Astrocyte of the cerebellum (primary cell): ENCODE data around the gene MICAL3.

ENCODE experiments used
- DNase-seq: peaks from one replicate; pipeline ENCODE4 v3.0.0-alpha.2; 2011; ENCODE audit warnings: low read depth
- H3K4me3 ChIP-seq: 2 replicates; pipeline ENCODE4 v1.5.1; 2011; ENCODE audit warnings: mild to moderate bottlenecking, low read depth, low read length, moderate library complexity
- CTCF ChIP-seq: IDR thresholded peaks from 2 replicates; pipeline ENCODE4 v1.5.1; 2012; ENCODE audit warnings: low read length, low read depth, moderate library complexity, mild to moderate bottlenecking; ENCODE audit errors: missing control alignments
- in situ Hi-C: cut with HindIII; loops from 2 replicates; pipeline ENCODE4 v1.10.0; 2017; ENCODE audit warnings: low sequenced_read_pairs

The MICAL3 gene

GRCh38 chr22:17820879-17821439, 203.4 kb downstream of the MICAL3 start:
- TF ChIP-seq CTCF, result no peak
- no peak for DNase-seq
- no peak overlapping the region for H3K4me3 ChIP-seq
- in situ Hi-C loops, result loop anchor here (5.0 kb wide), 1 partner anchor 39 kb away; no protein-coding TSS in a partner anchor

GRCh38 chr22:17818649-17819048, 205.7 kb downstream of the MICAL3 start:
- no peak for DNase-seq
- TF ChIP-seq CTCF, result no peak
- in situ Hi-C loops, result no loop called here
- H3K4me3 ChIP-seq, result no peak overlapping the region

GRCh38 chr22:17818180-17818579, 206.2 kb downstream of the MICAL3 start:
- no peak for TF ChIP-seq CTCF
- no peak overlapping the region for H3K4me3 ChIP-seq
- DNase-seq, result no peak
- in situ Hi-C loops, result no loop called here

GRCh38 chr22:17817511-17818065, 206.8 kb downstream of the MICAL3 start:
- in situ Hi-C loops, result no loop called here
- DNase-seq, result no peak
- no peak overlapping the region for H3K4me3 ChIP-seq
- TF ChIP-seq CTCF, result no peak

- H3K4me3 ChIP-seq, result no peak overlapping the region
- TF ChIP-seq CTCF, result no peak
- DNase-seq, result no peak
- in situ Hi-C loops, result no loop called here
These were observed 207.3 kb downstream of the MICAL3 start for GRCh38 chr22:17817079-17817478.

GRCh38 chr22:17816649-17817048, 207.7 kb downstream of the MICAL3 start:
- no peak for DNase-seq
- in situ Hi-C loops, result no loop called here
- no peak for TF ChIP-seq CTCF

More at GRCh38 chr22:17816649-17817048, 207.7 kb downstream of the MICAL3 start:
- H3K4me3 ChIP-seq, result no peak overlapping the region
